ENCODE measurements around the gene SLC38A10.

Gene SLC38A10

GRCh38 chr17:81298325-81298990 is 3.4 kb upstream of the SLC38A10 start:
- DNase-seq (ENCODE audit: low spot score), result no peak

DNA sequence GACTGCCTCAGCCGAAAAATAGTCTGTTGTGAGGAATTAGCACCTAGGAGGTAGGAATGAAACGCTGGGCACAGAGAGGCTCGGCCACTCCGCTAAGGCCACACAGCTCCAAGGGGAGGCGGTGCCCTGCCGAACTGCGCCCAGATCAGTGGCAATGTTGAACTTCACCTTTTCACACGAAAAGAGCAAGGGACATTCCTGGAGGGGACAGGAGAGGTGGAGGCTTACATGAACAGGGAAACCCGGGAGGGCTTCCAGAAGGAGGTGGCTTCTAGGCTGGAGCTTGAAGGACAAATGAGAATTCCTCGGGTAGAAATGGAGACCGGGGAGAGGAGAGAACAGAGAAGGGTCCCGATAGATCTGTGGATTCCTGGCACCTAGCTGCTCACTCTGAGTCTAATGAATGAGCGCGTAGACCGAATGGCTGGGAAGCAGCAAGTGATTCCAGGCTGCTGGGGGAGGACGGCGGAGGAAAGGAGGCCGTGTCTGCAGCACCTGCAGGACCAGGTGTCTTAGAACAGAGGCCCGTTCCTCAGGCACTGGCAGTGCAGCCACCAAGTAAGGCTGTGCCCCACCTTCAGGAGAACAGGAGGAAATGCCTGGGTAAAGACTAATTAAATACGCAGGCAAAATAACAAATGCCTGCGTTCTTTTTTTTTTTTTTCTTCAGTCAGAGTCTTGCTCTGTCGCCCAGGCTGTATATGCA is 722 bp upstream of the SLC38A10 start:
- DNase-seq (ENCODE audit: low spot score), result peak; percentile 68

DNA sequence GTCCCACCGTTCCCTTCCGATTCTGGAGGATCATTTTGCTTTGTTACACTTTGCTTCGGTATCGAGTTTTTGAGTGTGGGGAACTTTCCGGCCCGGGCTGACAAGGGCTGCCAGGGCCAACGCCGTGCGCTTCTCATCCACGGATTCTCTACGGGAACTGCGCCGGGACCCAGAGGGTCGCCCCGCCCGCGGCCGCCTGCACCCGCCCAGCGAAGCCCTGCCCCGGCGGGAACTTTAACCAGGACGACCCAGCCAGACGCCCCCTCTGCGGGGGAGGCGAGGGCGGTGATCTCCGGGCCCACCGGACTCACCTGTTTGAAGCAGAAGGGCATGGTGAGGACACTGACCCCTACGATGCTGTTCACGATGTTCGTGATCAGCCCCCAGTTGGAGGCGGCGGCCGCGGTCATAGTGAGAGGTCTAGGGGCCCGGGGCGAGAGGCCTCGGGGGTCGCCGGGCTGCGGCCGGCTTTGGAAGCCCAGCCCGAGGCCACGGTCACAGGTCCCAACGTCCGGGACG is 536 bp downstream of the SLC38A10 start:
- DNase-seq (ENCODE audit: low spot score), result peak; percentile 71

DNA sequence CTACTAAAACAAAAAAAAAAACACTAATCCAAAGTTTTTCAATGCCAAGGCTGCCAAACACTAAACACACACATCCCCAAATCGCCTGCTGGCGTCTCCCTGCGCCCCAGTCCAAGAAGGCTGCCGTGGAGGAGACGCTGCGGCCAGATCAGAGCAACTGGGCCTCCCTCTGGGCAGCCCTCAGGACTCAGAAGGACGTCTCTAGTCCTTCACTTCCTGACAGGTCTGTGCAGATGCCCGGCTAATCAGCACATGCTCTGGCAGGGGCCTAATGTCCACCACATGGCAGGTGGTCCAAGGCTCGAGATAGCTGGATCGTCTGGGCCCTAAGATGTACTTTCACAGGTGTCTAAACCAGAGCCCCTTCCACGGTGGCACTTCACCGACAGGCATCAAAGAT is 2.7 kb downstream of the SLC38A10 start:
- no peak for DNase-seq (ENCODE audit: low spot score)

GRCh38 chr17:81291662-81292061 is 3.4 kb downstream of the SLC38A10 start:
- peak; percentile 72 for DNase-seq (ENCODE audit: low spot score)

GRCh38 chr17:81290230-81290629 is 4.9 kb downstream of the SLC38A10 start:
- no peak for DNase-seq (ENCODE audit: low spot score)

GRCh38 chr17:81289627-81290026 is 5.5 kb downstream of the SLC38A10 start:
- no peak for DNase-seq (ENCODE audit: low spot score)

- no peak for DNase-seq (ENCODE audit: low spot score)
These were observed 6.4 kb downstream of the SLC38A10 start for GRCh38 chr17:81288715-81289114.

GRCh38 chr17:81287741-81288430 is 7.2 kb downstream of the SLC38A10 start:
- no peak for DNase-seq (ENCODE audit: low spot score)

- no peak for DNase-seq (ENCODE audit: low spot score)
These were observed 8.0 kb downstream of the SLC38A10 start for GRCh38 chr17:81287152-81287551.

DNA sequence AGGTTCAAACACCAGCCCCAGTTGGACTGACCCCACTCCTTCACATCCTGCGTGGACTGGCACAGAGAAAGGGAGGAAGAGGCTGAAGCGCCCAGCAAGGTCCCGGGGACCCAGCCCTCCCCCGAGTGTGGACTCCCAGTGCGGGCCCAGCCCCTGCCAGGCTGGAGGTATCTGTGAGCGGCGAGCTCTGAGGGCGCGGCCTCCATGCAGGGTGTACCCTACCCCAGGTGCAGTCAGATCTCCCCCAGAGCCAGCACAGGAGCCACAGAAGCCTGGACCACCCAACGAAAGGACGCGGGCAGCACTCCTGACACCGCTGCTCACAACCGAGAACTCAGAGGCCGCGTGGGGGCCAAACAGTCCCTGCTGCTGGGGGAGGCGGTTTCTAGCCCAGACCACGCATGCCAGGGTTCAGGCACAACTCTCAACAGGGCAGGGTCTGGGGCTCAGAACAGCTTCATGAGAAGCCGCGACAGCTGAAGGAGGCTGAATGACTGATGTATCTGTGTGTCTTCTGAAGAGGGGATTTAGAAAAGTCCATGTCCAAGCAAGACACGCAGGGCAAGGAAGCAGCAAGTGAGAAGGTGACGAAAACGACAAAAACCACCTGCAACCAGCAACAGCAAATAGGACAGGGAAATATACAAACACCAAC is 8.5 kb downstream of the SLC38A10 start:
- no peak for DNase-seq (ENCODE audit: low spot score)

DNA sequence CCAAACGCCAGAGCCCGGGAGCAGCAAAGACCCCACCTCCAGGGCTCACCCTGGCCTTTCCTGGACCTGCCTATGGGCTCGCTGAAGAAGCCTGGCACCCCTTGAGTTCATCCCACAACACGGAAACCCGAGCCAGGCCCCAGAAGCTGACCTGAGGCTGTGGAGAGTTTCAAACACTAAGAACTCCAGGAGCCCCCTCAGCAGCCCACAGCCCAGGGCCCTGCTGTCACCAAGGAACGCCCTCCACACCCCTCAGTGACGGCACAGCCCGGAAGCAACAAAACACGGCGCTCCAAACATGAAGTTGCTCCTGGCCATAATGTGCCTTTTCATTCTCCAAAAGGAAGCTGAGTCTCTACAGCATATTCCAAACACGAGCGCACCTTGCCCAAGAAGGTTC is 9.2 kb downstream of the SLC38A10 start:
- DNase-seq (ENCODE audit: low spot score), result no peak

DNA sequence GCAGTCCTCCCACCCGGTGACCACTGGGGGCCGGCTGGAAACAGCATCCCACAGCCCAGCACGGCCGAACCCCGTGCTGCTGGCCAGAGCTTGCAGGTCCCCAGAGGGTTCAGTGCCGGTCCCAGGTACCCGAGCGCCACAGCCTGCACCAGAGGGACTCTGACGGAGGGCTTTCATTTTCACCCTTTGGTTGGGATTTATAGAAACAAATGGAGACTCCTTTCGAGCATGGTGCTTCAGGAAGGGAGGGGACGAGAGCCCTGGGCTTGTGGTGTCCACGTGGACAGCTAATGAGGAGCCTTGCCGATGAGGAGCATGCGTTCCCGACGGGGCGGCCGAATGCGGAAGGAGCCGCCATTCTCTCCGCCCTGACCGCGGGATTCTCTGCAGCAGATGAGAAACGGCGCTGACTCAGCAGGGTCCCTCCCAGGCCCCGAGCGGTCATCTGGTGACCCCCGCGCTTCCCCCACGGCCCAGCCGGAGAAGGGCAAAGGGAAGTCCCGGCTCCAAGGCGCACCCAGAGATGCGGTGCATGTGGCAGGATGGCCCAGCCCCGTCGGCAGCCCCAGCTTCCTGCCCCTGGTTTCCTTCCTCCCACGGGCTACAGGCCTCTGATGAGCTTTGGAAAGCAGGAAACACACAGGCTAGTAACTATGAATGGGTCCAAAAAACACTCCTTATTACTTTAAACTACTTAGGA is 9.8 kb downstream of the SLC38A10 start:
- peak; percentile 85 for DNase-seq (ENCODE audit: low spot score)

GRCh38 chr17:81282876-81283275 is 12.2 kb downstream of the SLC38A10 start:
- DNase-seq (ENCODE audit: low spot score), result no peak

GRCh38 chr17:81282141-81282540 is 13.0 kb downstream of the SLC38A10 start:
- DNase-seq (ENCODE audit: low spot score), result no peak

DNA sequence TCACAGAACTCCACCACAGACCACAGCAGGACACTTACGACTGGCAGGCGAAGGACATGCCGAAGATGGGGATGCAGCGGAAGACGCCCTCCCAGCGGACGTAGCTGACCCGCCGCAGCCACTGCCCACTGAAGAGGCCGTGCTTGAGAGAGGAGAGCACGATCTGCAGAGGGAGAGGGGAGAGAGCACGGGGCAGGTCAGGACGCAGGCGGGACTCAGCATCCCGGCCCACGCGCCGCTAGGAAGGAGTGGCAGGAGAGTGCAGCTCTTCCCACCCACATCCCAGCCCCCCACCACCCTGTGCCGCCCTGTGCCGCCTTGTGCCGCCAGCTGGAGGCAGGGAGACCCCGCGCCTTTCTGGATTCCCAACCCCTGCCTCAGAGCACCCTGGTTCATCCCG is 14.5 kb downstream of the SLC38A10 start:
- no peak for DNase-seq (ENCODE audit: low spot score)

DNA sequence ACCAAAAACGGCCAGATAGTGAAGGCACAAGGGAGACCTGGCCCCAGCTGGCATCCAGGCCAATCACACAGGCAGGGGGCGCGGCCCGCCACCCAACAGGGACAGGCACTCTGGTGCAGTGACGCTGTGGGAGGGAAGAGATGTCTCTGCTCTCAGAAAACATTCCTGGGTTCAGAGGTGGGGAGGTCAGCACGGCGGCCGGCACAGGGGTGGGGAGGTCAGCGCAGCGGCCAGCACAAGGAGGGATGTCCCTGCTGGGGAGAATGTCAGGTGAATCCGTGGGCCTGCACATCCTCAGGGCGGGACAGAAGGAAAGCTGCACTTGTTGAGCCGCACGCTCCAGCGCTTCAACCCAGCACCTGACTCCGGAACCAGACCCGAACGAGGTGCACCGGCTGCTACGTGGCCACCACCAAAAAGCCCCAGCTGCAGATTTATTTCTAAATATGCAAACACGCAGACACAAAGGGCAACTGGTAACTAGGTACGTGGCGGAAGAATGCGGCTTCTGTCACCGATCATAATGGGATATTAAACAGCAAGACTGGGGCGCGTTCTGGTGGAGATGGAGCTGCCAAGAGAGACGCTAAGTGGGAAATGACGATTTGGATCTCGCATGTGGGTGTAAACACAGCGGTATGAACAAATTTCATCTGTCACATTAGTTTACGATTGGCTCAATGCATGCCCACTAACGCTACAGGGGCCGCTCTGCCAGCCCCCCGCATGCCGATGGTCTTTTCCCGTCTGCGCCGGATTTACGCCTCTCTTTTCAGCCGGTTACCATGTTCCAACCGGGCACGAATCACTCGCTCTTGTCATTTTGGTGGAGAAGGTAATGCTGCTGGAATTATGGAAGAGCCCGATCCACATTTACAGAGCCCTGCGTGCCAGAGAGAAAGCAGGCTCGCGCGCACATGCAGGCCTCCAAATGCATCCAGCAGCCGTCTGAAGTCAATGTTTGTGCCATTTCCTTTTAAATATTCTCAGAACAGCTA is 15.5 kb downstream of the SLC38A10 start:
- no peak for DNase-seq (ENCODE audit: low spot score)

- DNase-seq (ENCODE audit: low spot score), result no peak
These were observed 16.3 kb downstream of the SLC38A10 start for GRCh38 chr17:81278831-81279230.

GRCh38 chr17:81277946-81278693 is 17.0 kb downstream of the SLC38A10 start:
- no peak for DNase-seq (ENCODE audit: low spot score)

GRCh38 chr17:81277421-81277820 is 17.7 kb downstream of the SLC38A10 start:
- DNase-seq (ENCODE audit: low spot score), result peak; percentile 26

All from hepatic stellate cell (primary cell).